ENCODE measurements around the gene ASB13.

ASB13 gene

GRCh38 chr10:5589011-5589660 is 77.3 kb downstream of the ASB13 start:
- no peak for DNase-seq (ENCODE audit: low spot score)
